Stimulated activated CD4-positive, alpha-beta T cell treated with anti-CD3 and anti-CD28 coated beads, Interleukin-4, amount 100 ng/mL, for 4 hours (primary cell): ENCODE results near the gene SCAF4.
"Not testable (repeated sequence)": the region's sequence is repeated elsewhere in the genome, so short reads cannot be mapped to it uniquely, and the experiment has no call there.

Source experiments
- DNase-seq, 2 experiments: peaks; one replicate each; pipeline ENCODE4 v3.0.0-alpha.2; 2020

The SCAF4 gene, protein sequence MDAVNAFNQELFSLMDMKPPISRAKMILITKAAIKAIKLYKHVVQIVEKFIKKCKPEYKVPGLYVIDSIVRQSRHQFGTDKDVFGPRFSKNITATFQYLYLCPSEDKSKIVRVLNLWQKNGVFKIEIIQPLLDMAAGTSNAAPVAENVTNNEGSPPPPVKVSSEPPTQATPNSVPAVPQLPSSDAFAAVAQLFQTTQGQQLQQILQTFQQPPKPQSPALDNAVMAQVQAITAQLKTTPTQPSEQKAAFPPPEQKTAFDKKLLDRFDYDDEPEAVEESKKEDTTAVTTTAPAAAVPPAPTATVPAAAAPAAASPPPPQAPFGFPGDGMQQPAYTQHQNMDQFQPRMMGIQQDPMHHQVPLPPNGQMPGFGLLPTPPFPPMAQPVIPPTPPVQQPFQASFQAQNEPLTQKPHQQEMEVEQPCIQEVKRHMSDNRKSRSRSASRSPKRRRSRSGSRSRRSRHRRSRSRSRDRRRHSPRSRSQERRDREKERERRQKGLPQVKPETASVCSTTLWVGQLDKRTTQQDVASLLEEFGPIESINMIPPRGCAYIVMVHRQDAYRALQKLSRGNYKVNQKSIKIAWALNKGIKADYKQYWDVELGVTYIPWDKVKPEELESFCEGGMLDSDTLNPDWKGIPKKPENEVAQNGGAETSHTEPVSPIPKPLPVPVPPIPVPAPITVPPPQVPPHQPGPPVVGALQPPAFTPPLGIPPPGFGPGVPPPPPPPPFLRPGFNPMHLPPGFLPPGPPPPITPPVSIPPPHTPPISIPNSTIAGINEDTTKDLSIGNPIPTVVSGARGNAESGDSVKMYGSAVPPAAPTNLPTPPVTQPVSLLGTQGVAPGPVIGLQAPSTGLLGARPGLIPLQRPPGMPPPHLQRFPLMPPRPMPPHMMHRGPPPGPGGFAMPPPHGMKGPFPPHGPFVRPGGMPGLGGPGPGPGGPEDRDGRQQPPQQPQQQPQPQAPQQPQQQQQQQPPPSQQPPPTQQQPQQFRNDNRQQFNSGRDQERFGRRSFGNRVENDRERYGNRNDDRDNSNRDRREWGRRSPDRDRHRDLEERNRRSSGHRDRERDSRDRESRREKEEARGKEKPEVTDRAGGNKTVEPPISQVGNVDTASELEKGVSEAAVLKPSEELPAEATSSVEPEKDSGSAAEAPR

DNA sequence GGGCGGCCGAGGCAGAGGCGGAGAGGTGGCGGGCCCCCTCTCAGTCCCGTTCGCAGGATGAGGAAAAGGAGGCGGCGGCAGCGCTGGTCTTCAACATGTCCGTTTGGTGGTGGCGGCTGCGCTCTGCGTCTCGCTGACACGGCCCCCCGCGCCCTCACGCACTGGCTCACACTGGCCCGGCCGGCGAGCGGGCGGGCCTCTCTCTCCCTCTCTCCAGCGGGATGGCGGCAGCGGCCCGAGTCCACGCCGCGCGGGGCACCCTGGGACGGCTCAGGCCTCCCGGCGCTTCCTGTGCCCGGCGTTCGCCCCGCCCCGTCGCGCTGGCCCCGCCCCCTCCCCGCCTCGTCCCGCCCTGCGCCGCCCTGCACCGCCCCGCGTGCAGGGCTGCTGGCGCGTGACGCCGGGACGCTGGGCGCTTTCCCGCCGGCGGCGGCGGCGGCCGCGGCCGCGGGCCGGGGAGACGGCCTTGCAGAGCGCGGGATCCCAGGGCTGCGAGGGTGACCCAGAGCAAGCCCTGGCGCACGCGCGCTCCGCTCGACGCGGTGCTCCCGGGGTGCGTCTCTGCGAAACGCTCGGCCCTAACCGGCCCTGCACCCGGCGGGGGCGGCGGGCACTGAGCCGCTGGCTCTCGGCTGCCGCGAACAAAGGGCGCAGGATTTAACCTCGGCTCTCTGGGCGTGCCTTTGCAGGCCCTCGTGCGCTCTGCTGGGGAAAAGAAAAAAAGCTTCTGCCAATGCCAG lies at the start of gene SCAF4:
Gene SCAF4, minus strand, starts transcription at position 262 of the 740 bp plus-strand sequence. CDS start 426 bp downstream, outside the sequence.
- peak; percentile 74 to 82 for DNase-seq

DNA sequence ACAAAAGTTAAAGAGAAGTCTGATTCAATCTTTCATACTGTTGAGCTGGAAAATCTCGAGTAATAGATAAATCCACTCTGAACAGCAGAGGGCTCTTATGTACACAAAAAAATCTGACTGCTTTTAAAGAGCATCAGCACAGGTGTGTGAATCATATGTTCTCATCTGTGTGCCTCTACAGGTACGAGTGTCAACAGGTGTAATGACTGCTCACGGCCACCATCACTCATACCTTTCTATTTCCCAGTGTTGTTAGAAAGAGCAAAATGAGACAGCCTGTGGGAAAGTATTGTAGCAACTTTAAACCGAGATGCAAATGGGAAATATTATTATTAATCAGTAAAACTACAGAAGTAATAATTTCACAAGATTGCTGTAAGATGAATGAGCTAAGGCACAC lies 49.0 kb upstream of the SCAF4 start:
- no peak for DNase-seq

DNA sequence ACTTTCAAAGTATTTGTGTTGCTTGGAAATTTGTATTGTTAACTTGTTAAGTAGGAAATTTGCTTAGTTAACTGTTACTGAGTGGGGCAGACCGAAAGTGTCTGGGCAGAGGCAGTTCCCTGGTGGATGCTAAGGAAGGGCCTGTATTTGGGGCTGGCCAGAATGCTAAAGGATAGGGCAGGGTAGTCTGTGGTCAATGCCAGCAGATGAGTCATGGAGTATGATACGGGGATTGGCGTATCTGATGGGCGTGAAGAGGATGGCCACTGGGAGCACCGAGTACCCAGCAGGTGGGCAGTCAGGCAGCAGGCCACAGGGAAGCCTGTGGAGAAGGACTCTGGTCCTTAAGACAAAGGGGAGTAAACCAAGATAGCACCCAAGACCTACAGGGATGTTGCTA lies 46.6 kb upstream of the SCAF4 start:
- no peak for DNase-seq

DNA sequence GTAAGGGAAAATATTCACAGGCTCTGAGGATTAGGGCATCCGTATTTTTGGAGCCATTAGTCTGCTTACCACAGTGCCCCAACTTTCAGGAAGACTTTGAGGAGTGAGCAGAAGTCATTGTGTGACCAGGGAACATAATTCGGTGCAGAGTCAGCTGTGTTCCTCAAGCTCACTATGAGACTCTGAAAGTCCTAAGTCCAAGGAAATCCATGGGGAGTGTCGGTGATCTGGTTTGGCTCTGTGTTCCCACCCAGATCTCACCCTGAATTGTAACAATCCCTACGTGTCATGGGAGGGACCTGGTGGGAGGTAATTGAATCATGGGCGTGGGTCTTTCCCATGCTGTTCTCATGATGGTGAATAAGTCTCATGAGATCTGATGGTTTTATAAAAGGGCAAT lies 45.9 kb upstream of the SCAF4 start:
- DNase-seq = no peak

DNA sequence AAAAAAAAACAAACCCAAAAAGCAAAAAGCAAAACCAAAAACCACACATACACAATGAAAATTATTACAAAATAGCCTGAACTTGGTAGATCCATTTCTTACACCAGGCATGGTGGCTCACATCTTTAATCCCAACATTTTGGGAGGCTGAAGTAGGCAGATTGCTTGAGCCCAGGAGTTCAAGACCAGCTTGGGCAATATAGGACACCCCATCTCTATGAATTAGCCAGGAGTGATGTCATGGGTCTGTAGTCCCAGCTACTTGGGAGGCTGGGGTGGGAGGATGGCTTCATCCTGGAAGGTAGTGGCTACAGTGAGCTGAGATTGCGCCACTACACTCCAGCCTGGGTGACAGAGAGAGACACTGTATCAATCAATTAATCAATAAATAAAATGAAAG lies 42.1 kb upstream of the SCAF4 start:
- no peak for DNase-seq

DNA sequence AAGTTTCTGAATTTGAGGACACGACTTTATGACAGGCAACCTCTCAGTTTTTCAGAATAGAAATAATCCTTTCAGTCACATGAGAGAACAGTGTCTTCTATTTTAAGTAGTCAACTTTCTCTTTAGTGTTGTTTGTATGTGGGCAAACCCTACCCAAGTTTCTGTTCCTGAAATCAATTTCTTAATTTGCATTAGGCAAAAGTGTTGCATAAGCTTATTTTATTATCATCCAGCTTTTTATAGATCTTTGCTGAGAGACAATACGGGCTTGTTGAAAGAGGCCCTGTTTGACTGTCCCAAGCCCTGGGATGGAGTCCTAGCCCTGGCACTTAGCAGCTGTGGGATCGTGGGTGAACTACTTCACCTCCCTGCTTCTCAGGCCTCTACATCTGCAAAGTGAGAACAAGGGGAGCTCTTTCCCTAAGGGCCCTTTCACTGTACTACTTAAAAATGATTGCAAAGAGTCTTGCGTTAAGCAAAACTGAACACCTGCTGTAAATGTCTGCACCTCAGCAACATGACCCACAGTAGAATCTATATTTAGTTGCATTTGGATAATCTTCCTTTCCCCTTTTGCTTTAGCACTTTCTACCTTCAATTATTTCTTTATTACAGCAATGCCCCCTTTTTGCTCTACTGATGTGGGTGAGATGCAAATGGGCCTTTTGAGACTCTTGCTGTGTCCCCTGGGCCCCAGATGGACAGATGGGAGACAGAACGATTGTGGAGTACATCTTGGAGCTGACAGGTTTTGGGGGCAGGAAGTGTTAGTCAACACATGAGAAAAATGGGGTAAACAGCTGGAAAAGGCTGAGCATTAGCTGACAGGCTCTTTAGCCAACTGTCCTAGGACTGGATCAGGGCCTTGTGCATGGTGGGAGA lies 41.0 kb upstream of the SCAF4 start:
- DNase-seq = no peak

DNA sequence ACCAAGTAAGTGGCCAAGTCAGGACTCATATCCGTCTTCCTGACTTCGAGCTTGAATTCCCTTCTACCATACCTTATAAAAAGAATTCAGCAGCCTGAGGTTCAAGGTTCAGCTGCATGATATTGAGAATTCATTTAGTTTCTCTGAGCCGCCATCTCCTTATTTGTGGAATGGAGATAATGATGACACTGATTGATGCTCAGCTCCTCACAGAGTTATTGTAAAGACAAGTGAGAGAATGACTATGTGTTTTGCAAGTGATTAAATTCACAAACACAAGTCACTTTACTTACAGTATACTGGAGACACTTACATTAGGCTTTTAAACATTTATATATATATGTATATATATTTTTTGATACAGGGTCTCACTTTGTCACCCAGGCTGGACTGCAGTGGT lies 39.8 kb upstream of the SCAF4 start:
- DNase-seq = no peak

DNA sequence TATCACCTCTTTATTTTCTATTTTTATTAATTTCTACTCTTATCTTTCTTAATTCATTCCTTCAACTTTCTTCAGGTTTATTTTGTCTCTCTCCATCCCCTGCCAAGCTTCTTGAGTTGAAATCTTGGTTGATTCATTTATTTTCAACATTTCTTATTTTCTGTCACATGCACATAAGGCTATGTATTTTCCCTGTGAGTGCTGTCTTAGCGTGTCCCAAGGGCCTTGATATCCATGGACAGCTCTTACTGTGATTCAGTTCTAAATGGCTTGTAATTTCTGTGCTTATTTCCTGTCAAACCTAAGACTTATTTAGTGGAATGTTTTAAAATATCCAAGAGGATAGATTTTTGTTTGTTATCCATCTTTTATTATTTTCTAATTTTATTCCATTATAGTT lies 36.8 kb upstream of the SCAF4 start:
- DNase-seq = no peak

DNA sequence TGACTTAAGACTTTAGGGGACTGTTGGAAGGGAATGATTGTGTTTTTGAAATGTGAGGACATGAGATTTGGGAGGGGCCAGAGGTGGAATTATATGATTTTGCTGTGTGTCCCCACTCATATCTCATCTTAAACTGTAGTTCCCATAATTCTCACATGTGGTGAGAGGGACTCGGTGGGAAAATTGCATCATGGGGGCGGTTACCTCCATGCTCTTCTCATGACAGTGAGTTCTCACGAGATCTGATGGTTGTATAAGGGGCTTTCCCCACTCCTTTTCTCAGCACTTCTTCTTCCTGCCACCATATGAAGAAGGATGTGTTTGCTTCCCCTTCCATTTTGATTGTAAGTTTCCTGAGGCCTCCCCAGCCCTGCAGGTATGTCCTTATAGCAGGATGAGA lies 35.0 kb upstream of the SCAF4 start:
- no peak for DNase-seq

DNA sequence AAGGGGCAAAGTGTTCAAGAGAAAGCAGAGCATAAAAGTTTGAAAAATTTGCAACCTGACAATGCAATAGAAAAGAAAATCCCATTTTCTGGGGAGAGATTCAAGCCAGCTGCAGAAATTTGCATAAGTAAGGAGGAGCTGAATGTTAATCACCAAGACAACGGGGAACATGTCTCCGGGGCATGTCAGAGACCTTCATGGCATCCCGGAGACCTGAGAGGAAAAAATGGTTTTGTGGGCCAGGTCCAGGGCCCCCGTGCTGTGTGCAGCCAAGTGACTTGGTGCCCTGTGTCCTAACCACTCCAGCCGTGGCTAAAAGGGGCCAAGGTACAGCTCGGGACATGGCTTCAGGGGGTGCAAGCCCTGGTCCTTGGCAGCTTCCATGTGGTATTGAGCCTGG lies 33.9 kb upstream of the SCAF4 start:
- DNase-seq = not testable (repeated sequence)

DNA sequence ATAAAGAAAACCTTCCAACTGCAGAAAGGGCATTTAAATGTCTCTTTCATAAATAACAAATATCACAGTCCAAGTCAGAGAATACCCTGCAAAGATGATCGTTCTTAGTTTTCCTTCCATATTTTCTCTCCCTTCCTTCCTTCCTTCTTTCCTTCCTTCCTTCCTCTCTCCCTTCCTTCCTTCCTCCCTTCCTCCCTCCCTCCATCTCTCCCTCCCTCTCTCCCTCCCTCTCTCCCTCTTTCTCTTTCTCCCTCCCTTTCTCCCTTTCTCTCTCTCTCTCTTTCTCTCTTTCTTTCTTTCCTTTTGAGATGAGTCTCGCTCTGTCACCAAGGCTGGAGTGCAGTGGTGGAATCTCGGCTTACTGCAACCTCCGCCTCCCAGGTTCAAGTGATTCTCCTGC lies 29.0 kb upstream of the SCAF4 start:
- no peak for DNase-seq

DNA sequence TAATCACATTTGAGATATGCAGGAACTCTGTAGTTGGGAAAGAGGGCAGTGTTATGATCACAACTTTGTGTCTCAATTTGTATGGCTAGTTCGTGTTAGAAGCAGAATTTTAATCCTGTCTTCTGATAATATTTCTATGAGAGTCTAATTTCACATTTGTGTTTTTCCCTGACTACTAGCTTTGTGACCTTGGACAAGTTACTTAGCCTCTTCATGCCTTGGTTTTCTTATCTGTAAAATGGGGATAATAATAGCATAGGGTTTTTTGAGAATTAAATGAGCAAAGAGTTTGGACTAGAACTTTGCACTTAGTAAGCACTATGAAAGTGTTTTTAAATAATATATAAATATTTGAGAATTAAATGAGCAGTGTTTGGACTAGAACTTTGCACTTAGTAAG lies 24.9 kb upstream of the SCAF4 start:
- no peak for DNase-seq

DNA sequence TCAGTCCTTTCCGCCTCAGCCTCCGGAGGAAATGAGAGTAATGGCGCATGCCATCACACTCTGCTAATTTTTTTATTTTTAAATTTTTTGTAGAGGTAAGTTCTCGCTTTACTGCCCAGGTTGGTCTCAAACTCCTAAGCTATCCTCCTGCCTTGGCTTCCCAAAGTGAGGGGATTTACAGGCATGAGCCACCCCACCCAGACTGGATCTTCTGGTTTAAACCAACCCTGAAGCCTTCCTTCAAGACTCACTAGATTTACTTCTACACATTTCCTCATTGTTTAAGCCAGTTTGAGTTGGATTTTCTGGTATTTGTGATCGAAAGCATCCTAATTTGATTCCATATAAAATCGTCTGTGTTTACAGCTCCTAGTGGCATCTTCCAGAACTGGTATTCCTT lies 23.1 kb upstream of the SCAF4 start:
- DNase-seq = no peak

DNA sequence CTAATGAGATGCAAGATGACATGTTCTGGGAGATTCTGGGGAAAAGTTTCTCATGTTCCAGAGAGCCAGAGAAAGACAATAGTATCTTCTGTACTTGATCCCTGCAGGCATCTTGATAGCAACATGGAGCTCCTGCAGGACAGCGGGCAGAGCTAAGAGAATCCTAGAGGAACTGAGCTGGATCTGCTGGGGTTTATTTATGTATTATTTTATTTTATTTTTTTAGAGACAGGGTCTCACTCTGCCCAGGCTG lies 22.7 kb upstream of the SCAF4 start:
- DNase-seq = no peak

DNA sequence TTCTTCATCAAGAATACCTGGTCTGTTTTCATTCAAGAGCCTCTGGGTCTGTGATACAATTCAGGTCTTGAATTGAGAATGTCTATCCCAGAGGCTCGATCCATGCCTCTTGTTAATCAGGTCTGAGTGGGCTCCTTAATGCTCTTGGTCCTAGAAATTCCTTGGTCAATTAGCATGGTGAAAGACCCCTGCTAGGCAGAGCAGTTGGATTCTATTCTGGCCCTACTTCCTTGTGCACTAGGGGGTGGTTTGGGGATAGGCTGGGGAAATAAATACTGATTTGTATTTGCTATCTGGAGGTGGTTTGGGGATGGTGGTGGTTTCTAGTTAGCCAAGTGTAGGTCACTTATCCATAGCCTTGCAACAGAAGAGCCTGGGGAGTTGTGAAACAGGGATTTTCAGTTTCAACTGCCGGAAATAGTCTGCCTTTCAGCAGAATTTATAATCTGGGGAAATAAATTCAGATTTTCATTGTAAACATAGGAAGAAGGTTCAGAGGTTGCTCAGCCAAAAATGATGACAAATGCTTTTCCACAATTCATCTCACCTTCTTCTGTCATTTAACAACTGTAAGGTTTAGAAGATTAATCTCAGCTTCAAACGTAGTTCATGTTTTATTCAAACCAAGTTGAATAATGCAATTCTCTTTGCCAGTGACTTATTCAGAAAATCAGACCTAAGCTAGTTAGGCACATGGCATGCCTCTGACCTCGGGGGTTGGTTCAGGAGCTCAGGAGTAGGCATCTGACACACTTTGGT lies 22.2 kb upstream of the SCAF4 start:
- no peak for DNase-seq

DNA sequence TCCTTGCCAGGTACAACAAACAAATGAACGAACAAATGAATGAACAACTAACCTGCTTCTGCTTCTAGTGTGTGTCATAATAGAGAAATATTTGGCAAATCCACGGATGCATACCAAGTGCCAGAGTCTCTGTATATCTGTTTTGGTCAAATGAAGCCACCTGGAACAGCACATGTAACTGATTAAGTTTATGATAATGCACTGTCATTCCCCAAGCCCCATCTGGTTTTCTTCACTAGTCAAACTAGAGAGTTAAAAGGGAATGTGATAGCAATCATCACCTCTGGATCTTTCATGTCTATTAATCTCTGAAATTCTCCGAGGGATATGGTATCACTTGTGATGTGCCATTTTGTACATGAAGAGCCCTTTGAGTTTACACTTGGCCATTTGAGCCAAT lies 21.0 kb upstream of the SCAF4 start:
- no peak for DNase-seq

DNA sequence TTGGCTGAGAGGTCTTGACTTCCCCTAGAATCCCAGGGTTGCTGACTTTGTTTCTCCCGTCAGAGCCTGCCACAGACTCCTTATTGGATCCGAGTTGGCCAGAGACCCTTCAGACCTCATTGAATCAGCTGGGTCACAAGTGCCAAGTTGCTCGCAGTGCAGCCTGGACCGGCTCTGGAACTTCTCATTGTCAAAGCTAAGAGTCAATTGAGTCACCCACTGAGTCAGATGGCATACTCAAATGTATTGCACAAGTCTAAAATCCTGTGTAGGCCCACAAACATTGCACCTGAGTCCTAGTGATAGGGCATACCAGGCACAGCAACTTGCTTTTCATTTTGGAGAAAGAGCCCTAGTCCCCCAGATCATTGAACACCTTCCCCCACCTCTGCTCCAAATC lies 20.4 kb upstream of the SCAF4 start:
- no peak for DNase-seq

DNA sequence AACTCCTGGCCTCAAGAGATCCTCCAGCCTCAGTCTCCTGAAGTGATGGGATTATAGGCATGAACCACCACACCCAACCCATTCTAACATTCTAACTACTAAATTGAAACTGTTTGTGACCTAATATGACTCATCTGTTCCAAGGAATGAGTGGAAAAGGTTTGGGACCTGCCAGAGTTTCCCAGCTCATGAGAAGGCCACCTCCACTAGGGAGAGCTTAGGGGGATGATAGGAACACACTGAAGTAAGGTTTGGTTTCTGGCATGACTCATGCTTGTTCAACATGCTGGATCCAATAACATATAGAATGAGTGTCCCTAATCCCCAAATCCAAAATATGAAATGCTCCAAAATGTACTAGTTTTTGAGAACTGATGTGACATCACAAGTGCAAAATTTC lies 18.9 kb upstream of the SCAF4 start:
- no peak for DNase-seq

DNA sequence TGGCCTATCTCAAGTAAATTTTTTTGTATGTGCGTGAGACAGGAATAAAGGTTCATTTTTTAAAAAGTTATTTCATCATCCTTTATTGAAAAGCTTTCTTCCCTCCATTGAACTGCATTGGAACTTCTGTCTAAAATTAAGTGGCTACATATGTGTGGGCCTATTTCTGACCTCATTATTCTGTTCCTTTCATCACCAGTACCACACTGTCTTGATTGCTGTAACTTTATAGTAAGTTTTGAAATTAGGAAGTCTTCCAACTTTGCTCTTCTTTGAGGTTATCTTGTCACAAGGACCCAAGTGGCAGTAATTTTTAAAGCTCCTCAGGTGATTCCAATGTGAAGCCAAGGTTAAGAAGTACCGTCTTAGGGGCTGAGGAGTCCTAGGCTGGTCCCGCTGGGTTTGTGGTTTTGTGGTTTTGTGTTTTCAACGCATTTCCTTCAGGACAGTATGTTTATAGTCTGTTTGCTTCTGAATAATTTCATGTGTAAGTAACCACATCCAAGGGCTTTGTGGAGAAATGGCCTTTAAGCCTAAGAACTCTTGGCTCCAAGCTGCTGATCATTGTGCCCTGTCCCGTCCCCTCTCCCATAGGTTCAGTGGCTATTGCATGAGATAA lies 12.4 kb upstream of the SCAF4 start:
- no peak for DNase-seq

DNA sequence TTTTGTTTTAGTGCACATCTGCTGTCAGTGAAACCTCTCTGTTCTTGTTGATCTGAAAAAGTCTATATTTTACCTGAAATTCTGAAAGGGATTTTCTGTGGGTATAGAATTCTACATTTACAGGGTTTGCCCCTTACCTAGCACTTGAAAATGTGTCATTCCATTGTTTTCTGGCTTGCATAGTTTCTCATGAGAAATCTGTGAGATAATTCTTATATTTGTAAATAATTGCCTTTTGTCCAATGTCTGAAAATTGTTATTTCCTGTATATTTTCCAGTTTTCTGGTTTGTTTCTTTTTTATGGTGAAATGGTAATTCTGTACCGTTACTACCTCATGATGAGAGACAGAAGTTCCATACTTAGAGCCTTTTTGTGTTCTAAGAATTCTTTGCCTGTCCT lies 11.8 kb upstream of the SCAF4 start:
- no peak for DNase-seq

DNA sequence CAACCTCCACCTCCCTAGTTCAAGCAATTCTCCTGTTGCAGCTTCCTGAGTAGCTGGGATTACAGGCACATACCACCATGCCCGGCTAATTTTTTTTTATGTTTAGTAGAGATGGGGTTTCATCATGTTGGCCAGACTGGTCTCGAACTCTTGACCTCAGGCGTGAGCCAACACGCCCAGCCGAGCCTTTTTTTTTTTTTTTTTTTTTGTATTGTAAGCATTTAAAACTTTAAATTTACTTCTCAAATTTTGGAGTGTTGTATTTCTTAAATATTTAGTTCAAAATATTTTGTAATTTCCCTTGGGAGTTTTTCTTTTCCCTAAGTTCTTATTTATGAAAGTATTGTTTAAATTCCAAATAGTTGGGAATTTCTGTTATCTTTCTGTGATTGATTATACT lies 9.2 kb upstream of the SCAF4 start:
- no peak for DNase-seq
